GM19397 (cell line): Measurements from ENCODE around the gene OR2G6.
"Not testable (repeated sequence)": the region's sequence is repeated elsewhere in the genome, so short reads cannot be mapped to it uniquely, and the experiment has no call there.

Experiments
- ATAC-seq: cut with Tn5 transposase; IDR thresholded peaks from one replicate; pipeline ENCODE4 v1.9.1; 2021; ENCODE audit warnings: mild to moderate bottlenecking, moderate library complexity; ENCODE audit not compliant: unreplicated experiment

Gene OR2G6

GRCh38 chr1:248507773-248508172 lies at the start of gene OR2G6:
TSS of gene OR2G6 (plus strand) at chr1:248508073. CDS start at chr1:248521647, 13,574 bp downstream.
- ATAC-seq = not testable (repeated sequence)

GRCh38 chr1:248459117-248459516 lies 48.8 kb upstream of the OR2G6 start:
- ATAC-seq = not testable (repeated sequence)

GRCh38 chr1:248471154-248471553 lies 36.7 kb upstream of the OR2G6 start:
- no peak for ATAC-seq

- not testable (repeated sequence) for ATAC-seq
Measured at GRCh38 chr1:248472111-248472510, 35.8 kb upstream of the OR2G6 start.

GRCh38 chr1:248473051-248473450 lies 34.8 kb upstream of the OR2G6 start, which contains the start of gene OR2T3:
TSS of gene OR2T3 (plus strand) at chr1:248473351. CDS start at chr1:248473351, 0 bp downstream.
- ATAC-seq = not testable (repeated sequence)

- not testable (repeated sequence) for ATAC-seq
Measured at GRCh38 chr1:248475660-248476059, 32.2 kb upstream of the OR2G6 start.

- peak; percentile 78 for ATAC-seq
Measured at GRCh38 chr1:248481686-248482579, 25.9 kb upstream of the OR2G6 start.

GRCh38 chr1:248488289-248488688 lies 19.6 kb upstream of the OR2G6 start, which contains the start of gene OR2T5:
TSS of gene OR2T5 (plus strand) at chr1:248488589. CDS start at chr1:248488589, 0 bp downstream.
- ATAC-seq = not testable (repeated sequence)

- not testable (repeated sequence) for ATAC-seq
Measured at GRCh38 chr1:248496661-248497060, 11.2 kb upstream of the OR2G6 start.

GRCh38 chr1:248500305-248501035 lies 7.4 kb upstream of the OR2G6 start:
- ATAC-seq = not testable (repeated sequence)

- ATAC-seq = not testable (repeated sequence)
Measured at GRCh38 chr1:248510217-248510616, 2.3 kb downstream of the OR2G6 start.

- ATAC-seq = no peak
Measured at GRCh38 chr1:248521856-248522255, 14.0 kb downstream of the OR2G6 start.

- not testable (repeated sequence) for ATAC-seq
Measured at GRCh38 chr1:248537449-248537848, 29.6 kb downstream of the OR2G6 start.

- not testable (repeated sequence) for ATAC-seq
Measured at GRCh38 chr1:248547383-248547782, 39.5 kb downstream of the OR2G6 start.

- not testable (repeated sequence) for ATAC-seq
Measured at GRCh38 chr1:248551027-248551426, 43.2 kb downstream of the OR2G6 start.

- ATAC-seq = not testable (repeated sequence)
Measured at GRCh38 chr1:248562672-248563071, 54.8 kb downstream of the OR2G6 start, which contains the start of gene OR2T29. TSS of gene OR2T29 (minus strand) at chr1:248562772. CDS start at chr1:248559491, 3,281 bp downstream.

GRCh38 chr1:248565530-248566373 lies 57.9 kb downstream of the OR2G6 start:
- peak; percentile 63 for ATAC-seq

GRCh38 chr1:248569049-248569448 lies 61.2 kb downstream of the OR2G6 start:
- not testable (repeated sequence) for ATAC-seq

- ATAC-seq = not testable (repeated sequence)
Measured at GRCh38 chr1:248570811-248571210, 62.9 kb downstream of the OR2G6 start.

- peak; percentile 65 for ATAC-seq
Measured at GRCh38 chr1:248572049-248572448, 64.2 kb downstream of the OR2G6 start.
